VCaP (cell line): ENCODE results near the gene ZMYM3.

Experiments
- H3K27ac ChIP-seq: fragments of 450-650 bp; 2 replicates; pipeline ENCODE4 v1.5.1; 2017
- TF ChIP-seq, protein P1 (sequence below): fragments of 450-650 bp; conservative IDR thresholded peaks from 2 replicates; pipeline ENCODE4 v1.5.1; 2017; ENCODE audit warnings: mild to moderate bottlenecking, moderate library complexity

The ZMYM3 gene

DNA sequence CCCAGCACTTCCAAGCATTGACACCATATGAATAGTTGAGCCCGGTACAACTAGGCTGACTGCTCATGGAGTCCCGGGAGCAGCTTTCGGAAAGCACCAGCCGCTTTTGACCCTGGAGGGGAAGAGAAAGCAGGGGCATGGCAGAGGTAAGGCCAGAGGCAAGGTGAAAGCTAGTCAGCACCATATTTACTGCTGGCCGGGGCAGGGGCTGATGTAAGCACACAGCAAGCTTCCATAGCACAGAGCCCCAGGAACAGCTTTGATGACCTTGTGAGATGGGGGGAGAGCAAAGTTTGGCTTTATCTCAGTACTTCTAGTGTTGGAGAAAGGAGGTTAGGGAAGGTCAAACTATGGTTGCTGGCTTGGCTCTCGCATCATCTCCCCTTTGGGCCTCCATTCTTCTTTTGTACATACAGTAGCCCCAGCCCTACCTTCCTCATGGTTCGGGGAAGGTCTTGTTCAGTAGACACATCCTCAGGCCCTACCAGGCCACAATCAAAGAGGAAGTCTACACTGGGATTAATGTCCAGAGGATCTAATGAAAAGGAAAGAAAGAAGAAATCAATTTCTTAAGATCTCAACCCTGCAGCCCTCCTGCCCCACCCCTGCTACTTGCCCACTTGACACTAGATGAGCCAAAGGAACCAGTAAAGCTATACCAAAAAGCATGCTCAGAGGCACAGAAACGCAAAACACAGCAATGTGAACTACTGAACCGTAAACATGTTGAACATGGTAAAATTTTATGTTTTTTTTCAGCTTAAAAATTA lies 9.4 kb downstream of the ZMYM3 start:
- TF ChIP-seq, protein P1, sequence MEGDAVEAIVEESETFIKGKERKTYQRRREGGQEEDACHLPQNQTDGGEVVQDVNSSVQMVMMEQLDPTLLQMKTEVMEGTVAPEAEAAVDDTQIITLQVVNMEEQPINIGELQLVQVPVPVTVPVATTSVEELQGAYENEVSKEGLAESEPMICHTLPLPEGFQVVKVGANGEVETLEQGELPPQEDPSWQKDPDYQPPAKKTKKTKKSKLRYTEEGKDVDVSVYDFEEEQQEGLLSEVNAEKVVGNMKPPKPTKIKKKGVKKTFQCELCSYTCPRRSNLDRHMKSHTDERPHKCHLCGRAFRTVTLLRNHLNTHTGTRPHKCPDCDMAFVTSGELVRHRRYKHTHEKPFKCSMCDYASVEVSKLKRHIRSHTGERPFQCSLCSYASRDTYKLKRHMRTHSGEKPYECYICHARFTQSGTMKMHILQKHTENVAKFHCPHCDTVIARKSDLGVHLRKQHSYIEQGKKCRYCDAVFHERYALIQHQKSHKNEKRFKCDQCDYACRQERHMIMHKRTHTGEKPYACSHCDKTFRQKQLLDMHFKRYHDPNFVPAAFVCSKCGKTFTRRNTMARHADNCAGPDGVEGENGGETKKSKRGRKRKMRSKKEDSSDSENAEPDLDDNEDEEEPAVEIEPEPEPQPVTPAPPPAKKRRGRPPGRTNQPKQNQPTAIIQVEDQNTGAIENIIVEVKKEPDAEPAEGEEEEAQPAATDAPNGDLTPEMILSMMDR, result no peak
- no peak overlapping the region for H3K27ac ChIP-seq

DNA sequence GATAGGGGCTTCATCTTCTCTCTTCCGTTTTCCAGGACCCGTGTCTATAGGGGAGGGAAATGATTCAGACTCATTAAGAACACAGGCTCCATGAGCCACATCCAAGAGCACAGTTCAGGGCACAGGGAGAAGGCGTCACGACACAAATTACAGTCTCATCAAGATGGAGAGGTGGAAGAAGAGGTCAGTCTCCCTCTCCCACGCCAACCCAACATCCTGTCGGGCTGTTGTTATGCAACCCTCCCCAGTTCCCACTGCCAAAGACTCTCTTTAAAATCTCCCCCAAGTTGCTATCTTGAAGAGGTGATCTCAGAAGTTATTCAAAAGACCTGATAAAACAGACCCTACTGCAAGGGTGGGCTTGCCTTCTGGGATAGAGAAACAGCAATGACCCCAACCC lies 12.6 kb downstream of the ZMYM3 start:
- TF ChIP-seq, protein P1, result no peak
- H3K27ac ChIP-seq, result no peak overlapping the region

DNA sequence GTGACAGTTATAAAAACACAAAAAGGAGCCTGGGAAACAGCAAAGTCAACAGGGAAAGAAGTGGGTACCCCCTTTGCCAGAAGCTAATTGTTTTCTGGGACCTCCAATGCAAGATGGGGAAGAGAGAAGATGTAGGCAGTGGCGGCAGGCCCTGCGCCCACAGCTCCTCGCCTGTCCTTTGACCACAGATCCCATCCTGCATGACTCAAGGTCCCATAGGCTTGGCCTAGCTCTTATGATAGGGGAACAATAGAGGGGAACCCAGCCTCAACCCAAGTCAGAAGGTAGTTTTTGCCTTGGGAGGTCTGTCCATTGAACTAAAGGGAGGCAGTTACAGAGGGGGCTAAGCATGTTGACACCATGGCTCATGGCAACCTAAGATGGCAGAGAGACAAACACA lies 14.2 kb downstream of the ZMYM3 start:
- TF ChIP-seq, protein P1, result no peak
- no peak overlapping the region for H3K27ac ChIP-seq

DNA sequence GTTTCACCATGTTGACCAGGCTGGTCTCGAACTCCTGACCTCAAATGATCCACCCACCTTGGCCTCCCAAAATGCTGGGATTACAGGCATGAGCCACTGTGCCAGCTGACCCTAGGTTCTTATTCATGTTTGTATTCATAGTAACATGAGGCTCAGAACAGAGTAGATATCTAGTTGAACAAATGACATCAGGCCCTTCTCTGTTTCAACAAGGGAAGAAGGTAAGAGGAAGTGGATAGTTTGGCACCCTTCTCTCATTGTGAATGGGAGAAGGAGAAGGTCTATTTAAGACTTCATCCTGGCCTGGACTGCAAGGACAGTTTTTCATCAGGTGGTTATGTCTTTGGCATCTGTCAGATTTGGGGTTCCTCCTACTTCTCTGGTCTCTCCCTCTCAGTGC lies 17.1 kb downstream of the ZMYM3 start:
- TF ChIP-seq, protein P1, result no peak
- H3K27ac ChIP-seq, result no peak overlapping the region

DNA sequence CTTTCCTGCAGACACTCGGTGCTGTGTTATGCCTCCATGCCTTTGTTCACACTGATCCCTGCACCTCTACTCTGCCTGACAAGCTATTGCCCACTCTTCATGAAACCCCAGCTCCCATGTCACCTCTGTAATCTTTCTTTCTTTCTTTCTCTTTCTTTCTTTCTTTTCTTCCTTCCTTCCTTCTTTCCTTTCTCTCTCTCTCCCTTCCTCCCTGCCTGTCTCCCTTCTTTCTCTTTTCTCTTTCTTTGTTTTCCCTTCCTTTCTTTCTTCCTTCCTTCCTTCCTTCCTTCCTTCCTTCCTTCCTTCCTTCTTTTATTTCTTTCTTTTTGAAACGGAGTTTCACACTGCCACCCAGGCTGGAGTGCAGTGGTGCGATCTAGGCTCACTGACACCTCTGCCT lies 18.5 kb downstream of the ZMYM3 start:
- TF ChIP-seq, protein P1, result no peak
- no peak overlapping the region for H3K27ac ChIP-seq

DNA sequence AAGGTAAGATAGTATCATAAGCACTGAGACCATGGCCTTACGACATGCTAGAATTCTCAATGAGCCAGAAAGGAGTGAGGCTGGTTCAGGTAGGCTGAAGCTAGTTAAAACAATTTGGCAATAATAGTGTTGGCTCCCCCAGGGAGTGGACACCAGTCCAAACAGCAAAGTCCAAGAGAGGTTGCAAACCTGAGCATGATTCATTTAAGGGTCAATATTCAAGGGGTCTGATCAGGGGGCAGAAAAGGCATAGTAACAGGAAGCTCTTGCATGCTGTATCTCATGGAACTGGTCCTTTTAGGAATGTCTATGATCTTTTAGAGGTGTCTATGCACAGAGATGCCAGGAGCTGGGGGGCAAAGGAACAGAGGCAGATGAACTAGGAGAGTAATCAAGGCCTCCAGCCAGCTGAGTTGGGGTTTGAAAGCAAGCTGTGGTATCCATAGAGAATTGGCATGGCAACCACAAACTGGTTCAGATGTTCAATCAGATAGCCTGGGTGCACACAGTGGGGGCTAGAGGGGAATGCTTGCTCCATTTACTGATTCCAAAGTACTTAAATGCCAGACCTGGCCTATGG lies 25.8 kb downstream of the ZMYM3 start:
- TF ChIP-seq, protein P1, result no peak
- no peak overlapping the region for H3K27ac ChIP-seq

DNA sequence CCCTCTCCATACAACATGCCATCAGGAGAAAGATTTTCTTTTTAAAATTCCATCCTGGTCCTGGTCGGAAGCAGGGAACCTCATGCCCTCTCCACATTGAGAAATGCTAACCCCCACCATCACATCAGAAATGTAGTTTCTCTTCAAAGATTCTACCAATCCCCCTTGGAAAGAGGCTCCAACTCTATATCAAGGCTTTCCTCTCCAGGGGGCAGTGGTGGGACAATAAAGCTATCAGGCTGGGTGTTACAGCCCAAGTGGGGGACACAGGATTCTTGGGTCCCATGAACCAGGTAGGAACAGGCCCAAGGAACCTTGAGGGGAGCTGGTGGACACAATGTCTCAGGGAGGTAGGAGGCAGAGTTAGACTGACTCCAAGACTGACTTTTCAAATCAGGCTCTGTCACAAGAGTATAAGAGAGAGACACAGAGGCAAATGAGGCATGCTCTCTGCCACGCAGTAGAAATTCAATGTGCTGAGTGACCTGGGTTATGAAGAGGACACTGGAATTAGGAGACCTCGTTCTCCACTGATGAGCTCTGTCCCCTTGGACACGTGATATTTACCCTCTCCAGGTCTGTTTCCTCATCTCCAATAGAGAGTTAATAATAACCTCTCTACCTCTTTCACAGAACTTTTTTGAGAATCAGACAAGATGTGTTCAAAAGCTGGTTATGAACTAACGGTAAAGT lies 26.4 kb downstream of the ZMYM3 start:
- TF ChIP-seq, protein P1, result no peak
- H3K27ac ChIP-seq, result no peak overlapping the region
